ENCODE results near the gene MAP7D2.

MAP7D2 gene

DNA sequence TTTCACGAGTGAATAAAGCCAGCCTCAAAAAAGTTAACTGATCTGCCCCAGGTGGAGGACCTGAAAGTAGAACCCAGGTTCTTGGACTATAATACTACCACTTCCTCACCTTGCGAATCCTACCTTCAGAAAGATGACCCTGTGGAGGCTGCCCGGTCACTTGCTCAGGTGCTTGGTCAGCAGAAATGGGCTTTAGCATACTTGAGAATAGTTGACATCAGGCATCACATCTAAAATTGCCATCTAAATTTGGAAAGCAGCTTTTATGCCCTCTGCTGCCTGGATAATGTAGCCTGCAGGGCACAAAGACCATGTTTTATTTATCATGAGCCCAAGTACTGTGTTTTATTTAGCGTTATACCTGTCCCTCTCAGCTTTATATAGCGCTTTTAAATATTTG lies 128.9 kb downstream of the MAP7D2 start:
- 0 out of 2 replicates have a peak, but pooled peaks cover 3% of the 10 kb centered on the region for H3F3A ChIP-seq (ENCODE audit: insufficient read depth, low read length)
- H3K9ac ChIP-seq (ENCODE audit: low read length), result no peak overlapping the region
- no peaks in the 10 kb centered on the region for H3K27me3 ChIP-seq (replicated peaks; ENCODE audit: insufficient read depth, low read length)
- H3K4me1 ChIP-seq (ENCODE audit: low read length), result peaks cover 17% of the 10 kb centered on the region; the same call in 1 of the 2 replicates
- no peaks in the 10 kb centered on the region for H3K9me3 ChIP-seq (replicated peaks; ENCODE audit: insufficient read depth, low read length)
- H2AFZ ChIP-seq (ENCODE audit: low read length), result 0 out of 2 replicates have a peak overlapping the region, but pooled peaks have one; percentile 15
- TF ChIP-seq, protein P1, sequence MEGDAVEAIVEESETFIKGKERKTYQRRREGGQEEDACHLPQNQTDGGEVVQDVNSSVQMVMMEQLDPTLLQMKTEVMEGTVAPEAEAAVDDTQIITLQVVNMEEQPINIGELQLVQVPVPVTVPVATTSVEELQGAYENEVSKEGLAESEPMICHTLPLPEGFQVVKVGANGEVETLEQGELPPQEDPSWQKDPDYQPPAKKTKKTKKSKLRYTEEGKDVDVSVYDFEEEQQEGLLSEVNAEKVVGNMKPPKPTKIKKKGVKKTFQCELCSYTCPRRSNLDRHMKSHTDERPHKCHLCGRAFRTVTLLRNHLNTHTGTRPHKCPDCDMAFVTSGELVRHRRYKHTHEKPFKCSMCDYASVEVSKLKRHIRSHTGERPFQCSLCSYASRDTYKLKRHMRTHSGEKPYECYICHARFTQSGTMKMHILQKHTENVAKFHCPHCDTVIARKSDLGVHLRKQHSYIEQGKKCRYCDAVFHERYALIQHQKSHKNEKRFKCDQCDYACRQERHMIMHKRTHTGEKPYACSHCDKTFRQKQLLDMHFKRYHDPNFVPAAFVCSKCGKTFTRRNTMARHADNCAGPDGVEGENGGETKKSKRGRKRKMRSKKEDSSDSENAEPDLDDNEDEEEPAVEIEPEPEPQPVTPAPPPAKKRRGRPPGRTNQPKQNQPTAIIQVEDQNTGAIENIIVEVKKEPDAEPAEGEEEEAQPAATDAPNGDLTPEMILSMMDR (IDR thresholded peaks at IDR 0.05; ENCODE audit: low read length), result peak; percentile 31; the same call in 1 of the 2 replicates
- no peak for TF ChIP-seq EZH2 (optimal IDR thresholded peaks at IDR 0.05; ENCODE audit: low read depth, low read length)
- H3K4me2 ChIP-seq (ENCODE audit: low read depth, low read length), result peak overlapping the region; percentile 25; the same call in 1 of the 2 replicates
- no peaks in the 10 kb centered on the region for H4K20me1 ChIP-seq (ENCODE audit: insufficient read depth, low read length)
- H3K79me2 ChIP-seq (ENCODE audit: low read length), result peaks cover 33% of the 10 kb centered on the region
- no peaks in the 10 kb centered on the region for H3K36me3 ChIP-seq (replicated peaks; ENCODE audit: insufficient read depth, low read length)
- H3K4me3 ChIP-seq (ENCODE audit: low read length), result no peak overlapping the region
- peak; percentile 60 for DNase-seq
- no peaks in the 10 kb centered on the region for H3K9me2 ChIP-seq (replicated peaks; ENCODE audit: insufficient read depth, low read length)
- peak overlapping the region; percentile 53; the same call in 1 of the 2 replicates for H3K27ac ChIP-seq (ENCODE audit: low read length)

DNA sequence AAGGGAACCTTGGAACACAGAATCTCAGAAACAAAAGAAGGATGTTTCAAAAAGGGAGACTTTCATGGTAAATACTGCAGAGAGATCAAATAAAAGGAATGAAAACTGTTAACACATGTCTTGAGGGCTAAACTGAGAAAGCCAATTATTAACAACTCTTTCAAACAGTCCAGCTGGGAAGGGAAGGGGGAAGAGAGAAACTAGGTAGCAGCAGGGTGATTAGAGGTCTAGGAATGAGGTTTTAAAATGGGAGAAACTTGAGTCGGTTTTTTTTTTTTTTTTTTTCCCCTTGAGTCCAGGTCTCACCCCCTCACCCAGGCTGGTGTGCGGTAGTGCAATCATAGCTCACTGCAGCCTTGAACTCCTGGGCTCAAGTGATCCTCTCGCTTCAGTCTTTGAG lies 130.2 kb downstream of the MAP7D2 start:
- Histone ChIP-seq H3K79me2 (ENCODE audit: low read length) (peaks cover 33% of the 10 kb centered on the region), H2AFZ (ENCODE audit: low read length) (no peak overlapping the region)

DNA sequence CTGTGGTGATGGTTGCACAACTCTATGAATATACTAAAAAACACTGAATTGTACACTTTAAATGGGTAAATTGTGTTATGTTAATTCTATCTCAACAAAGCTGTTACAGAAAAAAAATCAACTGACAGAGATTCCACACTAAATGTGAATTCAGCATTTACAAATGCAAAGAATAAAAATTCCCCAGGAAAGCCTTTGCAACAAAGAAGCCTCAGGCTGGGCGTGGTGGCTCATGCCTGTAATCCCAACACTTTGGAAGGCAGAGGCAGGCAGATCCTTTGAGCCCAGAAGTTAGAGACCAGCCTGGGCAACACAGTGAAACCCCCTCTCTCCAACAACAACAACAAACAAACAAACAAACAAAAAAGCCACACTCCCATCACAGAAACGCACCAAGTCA lies 134.8 kb downstream of the MAP7D2 start:
- Histone ChIP-seq H3K79me2 (ENCODE audit: low read length) (peaks cover 20% of the 10 kb centered on the region), H3K9me3 (replicated peaks; ENCODE audit: insufficient read depth, low read length) (no peaks in the 10 kb centered on the region), H3K36me3 (replicated peaks; ENCODE audit: insufficient read depth, low read length) (no peaks in the 10 kb centered on the region), H2AFZ (ENCODE audit: low read length) (no peak overlapping the region), H3F3A (ENCODE audit: insufficient read depth, low read length) (no peaks in the 10 kb centered on the region), H3K4me1 (ENCODE audit: low read length) (no peaks in the 10 kb centered on the region), H3K4me2 (ENCODE audit: low read depth, low read length) (no peak overlapping the region), H4K20me1 (ENCODE audit: insufficient read depth, low read length) (no peaks in the 10 kb centered on the region), H3K4me3 (ENCODE audit: low read length) (no peak overlapping the region), H3K27me3 (replicated peaks; ENCODE audit: insufficient read depth, low read length) (no peaks in the 10 kb centered on the region), H3K9me2 (replicated peaks; ENCODE audit: insufficient read depth, low read length) (no peaks in the 10 kb centered on the region), H3K27ac (ENCODE audit: low read length) (no peak overlapping the region), H3K9ac (ENCODE audit: low read length) (no peak overlapping the region)
- TF ChIP-seq EZH2 (optimal IDR thresholded peaks at IDR 0.05; ENCODE audit: low read depth, low read length), result no peak
- TF ChIP-seq, protein P1 (IDR thresholded peaks at IDR 0.05; ENCODE audit: low read length), result no peak
- TF ChIP-seq EZH2phosphoT487 (IDR thresholded peaks at IDR 0.05; ENCODE audit: low read length), result no peak
- DNase-seq, result no peak

More for the DNA sequence above, 130.2 kb downstream of the MAP7D2 start:
- Histone ChIP-seq H3K9me2 (replicated peaks; ENCODE audit: insufficient read depth, low read length) (no peaks in the 10 kb centered on the region), H4K20me1 (ENCODE audit: insufficient read depth, low read length) (no peaks in the 10 kb centered on the region), H3K27me3 (replicated peaks; ENCODE audit: insufficient read depth, low read length) (no peaks in the 10 kb centered on the region), H3K4me3 (ENCODE audit: low read length) (no peak overlapping the region), H3F3A (ENCODE audit: insufficient read depth, low read length) (0 out of 2 replicates have a peak, but pooled peaks cover 3% of the 10 kb centered on the region), H3K4me2 (ENCODE audit: low read depth, low read length) (no peak overlapping the region), H3K4me1 (ENCODE audit: low read length) (peaks cover 17% of the 10 kb centered on the region; the same call in 1 of the 2 replicates), H3K27ac (ENCODE audit: low read length) (no peak overlapping the region), H3K9me3 (replicated peaks; ENCODE audit: insufficient read depth, low read length) (no peaks in the 10 kb centered on the region), H3K36me3 (replicated peaks; ENCODE audit: insufficient read depth, low read length) (no peaks in the 10 kb centered on the region), H3K9ac (ENCODE audit: low read length) (no peak overlapping the region)
- DNase-seq, result no peak
- TF ChIP-seq, protein P1 (IDR thresholded peaks at IDR 0.05; ENCODE audit: low read length), result no peak
- TF ChIP-seq EZH2 (optimal IDR thresholded peaks at IDR 0.05; ENCODE audit: low read depth, low read length) (no peak), EZH2phosphoT487 (IDR thresholded peaks at IDR 0.05; ENCODE audit: low read length) (no peak)

Measured in MM.1S (cell line).